Natural killer cell (primary cell): Measurements from ENCODE around the gene SYNE3. TPM values are rescaled to one million over a fixed set of nuclear protein-coding genes. Genes with fewer than 3 reads are reported as not detected.

Experiments
- ATAC-seq, 3 donors: fragments of 150-1000 bp in 2 of 3; fragments of 200-7000 bp in 1 of 3; cut with Tn5 transposase; 1 replicate in 1 of 3; 2 replicates in 2 of 3; pipeline ENCODE4 v1.10.0; 2021; ENCODE audit warnings: mild to moderate bottlenecking in 2 of 3, moderate library complexity in 2 of 3
- DNase-seq, 2 donors: peaks; one replicate each; pipeline versions ENCODE4 v3.0.0 to v3.0.0-alpha.2; 2013 to 2021; ENCODE audit warnings: mixed read lengths in 1 of 2
- H3K27ac ChIP-seq: one replicate; pipeline ENCODE4 v1.5.1; 2013; ENCODE audit warnings: mild to moderate bottlenecking, low read length
- H3K27me3 ChIP-seq: one replicate; pipeline ENCODE4 v1.6.1; 2013; ENCODE audit warnings: low read length; ENCODE audit not compliant: control insufficient read depth, insufficient read depth
- H3K36me3 ChIP-seq: one replicate; pipeline ENCODE4 v1.6.1; 2013; ENCODE audit warnings: low read length; ENCODE audit not compliant: control insufficient read depth, insufficient read depth
- H3K4me1 ChIP-seq: one replicate; pipeline ENCODE4 v1.6.1; 2013; ENCODE audit warnings: low read length; ENCODE audit not compliant: control insufficient read depth, insufficient read depth
- H3K4me3 ChIP-seq: one replicate; pipeline ENCODE4 v1.5.1; 2013; ENCODE audit warnings: low read length
- H3K9me3 ChIP-seq: one replicate; pipeline ENCODE4 v1.6.1; 2013; ENCODE audit warnings: low read length; ENCODE audit not compliant: control insufficient read depth, insufficient read depth
- H3K27ac Mint-ChIP-seq, 2 donors: one replicate each; pipeline ENCODE4 v1.8.0; 2022; ENCODE audit warnings: mild to moderate bottlenecking in 2 of 2, mixed read lengths in 2 of 2, moderate library complexity in 1 of 2
- H3K27me3 Mint-ChIP-seq, 2 donors: one replicate each; pipeline ENCODE4 v1.8.0; 2022; ENCODE audit warnings: low read depth in 2 of 2, mixed read lengths in 2 of 2
- H3K36me3 Mint-ChIP-seq: one replicate; pipeline ENCODE4 v1.8.0; 2022; ENCODE audit warnings: mixed read lengths
- H3K4me1 Mint-ChIP-seq, 2 donors: one replicate each; pipeline ENCODE4 v1.8.0; 2022; ENCODE audit warnings: mixed read lengths in 2 of 2
- H3K4me3 Mint-ChIP-seq: one replicate; pipeline ENCODE4 v1.8.0; 2022; ENCODE audit warnings: mild to moderate bottlenecking, moderate library complexity, mixed read lengths
- H3K9me3 Mint-ChIP-seq, 2 donors: one replicate each; pipeline ENCODE4 v1.8.0; 2022; ENCODE audit warnings: mixed read lengths in 2 of 2
- WGBS: methylation state at CpG from one replicate; pipeline ENCODE4 v1.1.7; 2013; ENCODE audit warnings: missing lambda C conversion rate; ENCODE audit not compliant: insufficient coverage; 5-methylcytosine and 5-hydroxymethylcytosine counted together
- intact Hi-C: fragments of 100-400 bp; cut with micrococcal nuclease; formaldehyde crosslinking; loops from one replicate; pipeline ENCODE4 v1.14.2; 2022
- total RNA-seq, 4 donors: library from RNA; stranded (reverse); fragments of 120-200 nt in 1 of 4; gene quantifications; one replicate each; pipeline versions ENCODE4 v1.2.3 to v1.2.4, GENCODE V29; 2013 to 2022
- TF ChIP-seq, protein P1 (sequence below): fragments of 200-600 bp; IDR thresholded peaks from one replicate; pipeline ENCODE4 v1.8.0; 2022; ENCODE audit warnings: antibody characterized with exemption

SYNE3 gene
- total RNA-seq, 3 donors from 2014 or later (not counting 1 experiment from before 2014, with no cell fraction given) = 10.6 to 17.3 (median 15.4) TPM

DNA sequence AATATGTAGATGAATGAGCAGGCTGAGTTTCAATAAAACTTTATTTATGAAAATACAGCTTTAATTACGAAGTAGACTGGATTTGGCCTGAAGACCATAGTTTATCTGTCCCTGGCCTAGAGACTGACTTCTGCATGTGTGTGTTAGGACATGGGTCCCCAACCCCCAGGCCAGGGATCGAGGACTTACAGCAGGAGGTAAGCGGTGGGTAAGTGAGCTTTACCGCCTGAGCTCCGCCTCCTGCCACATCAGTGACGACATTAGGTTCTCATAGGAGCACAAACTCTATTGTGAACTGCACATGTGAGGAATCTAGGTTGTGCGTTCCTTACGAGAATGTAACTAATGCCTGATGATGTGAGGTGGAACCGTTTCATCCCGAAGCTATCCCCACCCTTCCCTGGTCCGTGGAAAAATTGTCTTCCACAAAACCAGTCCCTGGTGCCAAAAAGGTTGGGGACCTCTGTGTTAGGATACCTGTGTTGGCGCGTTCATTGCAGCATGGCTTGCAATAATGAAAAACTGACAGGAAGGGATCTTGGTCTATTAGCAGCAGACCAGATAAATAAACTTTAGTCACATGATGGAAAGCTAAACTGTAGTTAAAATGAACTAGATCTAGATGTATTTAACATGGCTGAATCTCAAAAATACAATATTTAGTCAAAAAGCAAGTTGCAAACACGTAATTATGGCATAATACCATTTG is 22.5 kb upstream of the SYNE3 start:
- H3K9me3 Mint-ChIP-seq = no peaks in the 10 kb centered on the region
- peaks cover 51 to 52% of the 10 kb centered on the region in 2 donors for H3K4me1 Mint-ChIP-seq
- no peak overlapping the region for H3K27ac ChIP-seq
- DNase-seq (no peak), ATAC-seq (no peak)
- no peaks in the 10 kb centered on the region for H3K27me3 Mint-ChIP-seq
- H3K4me3 Mint-ChIP-seq = no peak overlapping the region
- peaks cover under 1% of the 10 kb centered on the region for H3K36me3 ChIP-seq
- no peak overlapping the region for H3K27ac Mint-ChIP-seq
- H3K4me1 ChIP-seq = peaks cover 12% of the 10 kb centered on the region
- no peak overlapping the region for H3K4me3 ChIP-seq
- H3K36me3 Mint-ChIP-seq = no peaks in the 10 kb centered on the region
- intact Hi-C loops = loop anchor here (5.0 kb wide), 1 partner anchor 382 kb away; the partner anchor contains the start of gene DICER1
- TF ChIP-seq, protein P1, sequence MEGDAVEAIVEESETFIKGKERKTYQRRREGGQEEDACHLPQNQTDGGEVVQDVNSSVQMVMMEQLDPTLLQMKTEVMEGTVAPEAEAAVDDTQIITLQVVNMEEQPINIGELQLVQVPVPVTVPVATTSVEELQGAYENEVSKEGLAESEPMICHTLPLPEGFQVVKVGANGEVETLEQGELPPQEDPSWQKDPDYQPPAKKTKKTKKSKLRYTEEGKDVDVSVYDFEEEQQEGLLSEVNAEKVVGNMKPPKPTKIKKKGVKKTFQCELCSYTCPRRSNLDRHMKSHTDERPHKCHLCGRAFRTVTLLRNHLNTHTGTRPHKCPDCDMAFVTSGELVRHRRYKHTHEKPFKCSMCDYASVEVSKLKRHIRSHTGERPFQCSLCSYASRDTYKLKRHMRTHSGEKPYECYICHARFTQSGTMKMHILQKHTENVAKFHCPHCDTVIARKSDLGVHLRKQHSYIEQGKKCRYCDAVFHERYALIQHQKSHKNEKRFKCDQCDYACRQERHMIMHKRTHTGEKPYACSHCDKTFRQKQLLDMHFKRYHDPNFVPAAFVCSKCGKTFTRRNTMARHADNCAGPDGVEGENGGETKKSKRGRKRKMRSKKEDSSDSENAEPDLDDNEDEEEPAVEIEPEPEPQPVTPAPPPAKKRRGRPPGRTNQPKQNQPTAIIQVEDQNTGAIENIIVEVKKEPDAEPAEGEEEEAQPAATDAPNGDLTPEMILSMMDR = no peak
- no peaks in the 10 kb centered on the region for H3K27me3 ChIP-seq
- WGBS = 96% methylated on average over 13 of the region's 14 CpGs
- H3K9me3 ChIP-seq = no peaks in the 10 kb centered on the region

DNA sequence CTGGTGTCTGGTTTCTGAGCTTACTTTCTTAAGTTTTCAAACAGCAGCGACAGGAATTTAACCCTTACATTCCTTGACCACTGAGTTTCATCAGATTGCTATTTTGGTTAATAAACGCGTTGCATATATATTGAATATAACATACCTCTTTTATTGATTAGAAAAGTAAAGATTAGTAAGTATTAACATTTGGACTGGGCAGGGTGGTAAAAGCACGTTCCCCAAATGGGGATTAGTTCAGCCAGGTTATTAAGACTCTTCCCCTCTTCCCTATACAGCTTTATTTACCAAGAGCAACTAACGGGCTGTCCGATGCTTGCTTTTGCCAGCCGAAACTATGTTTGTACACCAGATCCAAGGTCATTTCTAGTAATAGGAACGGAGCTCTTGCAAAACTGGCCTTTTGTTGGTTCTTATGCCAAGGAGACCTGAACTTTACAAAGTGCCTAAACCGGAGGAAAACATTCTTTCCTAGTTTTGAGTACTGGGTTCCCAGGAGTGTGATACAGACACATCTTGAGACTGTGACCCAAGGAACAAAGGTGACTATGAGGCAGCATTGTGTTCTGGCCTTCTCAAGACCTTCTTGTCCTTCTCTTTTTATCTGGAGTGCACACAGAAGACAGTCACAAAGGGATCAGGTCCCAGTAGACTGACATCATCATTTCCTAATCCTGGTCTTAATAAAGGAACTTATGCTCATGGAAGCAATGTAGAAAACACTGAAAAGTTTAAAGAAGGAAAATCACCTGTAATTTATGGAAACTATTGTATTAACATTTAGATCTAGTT is 21.0 kb upstream of the SYNE3 start:
- no peaks in the 10 kb centered on the region for H3K27me3 Mint-ChIP-seq
- Histone ChIP-seq H3K27me3 (no peaks in the 10 kb centered on the region), H3K27ac (no peak overlapping the region), H3K4me1 (peaks cover 20% of the 10 kb centered on the region), H3K9me3 (no peaks in the 10 kb centered on the region), H3K4me3 (no peak overlapping the region), H3K36me3 (no peaks in the 10 kb centered on the region)
- H3K4me1 Mint-ChIP-seq = peaks cover 64 to 65% of the 10 kb centered on the region in 2 donors
- H3K4me3 Mint-ChIP-seq = peak overlapping the region; percentile 67
- intact Hi-C loops = loop anchor here (5.0 kb wide), 1 partner anchor 380 kb away; the partner anchor contains the start of gene DICER1
- DNase-seq = no peak
- no peak for ATAC-seq
- H3K36me3 Mint-ChIP-seq = no peaks in the 10 kb centered on the region
- no peaks in the 10 kb centered on the region for H3K9me3 Mint-ChIP-seq
- 96% methylated on average over 6 of the region's 9 CpGs for WGBS
- TF ChIP-seq, protein P1 = no peak
- H3K27ac Mint-ChIP-seq = no peak overlapping the region

DNA sequence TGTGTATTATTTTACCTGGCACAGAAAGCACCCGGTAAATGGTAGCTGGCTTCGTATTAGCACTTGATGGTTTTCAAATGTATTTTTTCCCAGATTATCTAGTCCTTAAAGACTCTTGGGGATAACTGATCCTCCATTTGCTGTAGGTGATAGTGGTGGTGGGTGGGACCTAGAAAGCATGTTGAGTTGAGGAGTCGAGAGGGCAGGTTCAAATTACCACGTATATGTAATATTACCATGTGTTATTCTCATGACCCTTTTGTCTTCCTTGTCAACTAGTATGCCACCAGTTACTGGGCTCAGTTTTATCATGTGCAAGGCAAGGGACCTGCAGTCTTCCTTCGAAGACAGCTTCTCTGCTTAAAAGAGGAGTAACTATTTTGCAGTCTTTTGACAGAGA is 20.2 kb upstream of the SYNE3 start:
- no peak for DNase-seq
- H3K4me1 Mint-ChIP-seq = peaks cover 71 to 73% of the 10 kb centered on the region in 2 donors
- H3K9me3 ChIP-seq = no peaks in the 10 kb centered on the region
- H3K27ac Mint-ChIP-seq = no peak overlapping the region
- no peak overlapping the region for H3K4me3 ChIP-seq
- no peak overlapping the region for H3K27ac ChIP-seq
- H3K27me3 Mint-ChIP-seq = no peaks in the 10 kb centered on the region
- 87% methylated on average over 5 of the region's 5 CpGs for WGBS
- TF ChIP-seq, protein P1 = no peak
- no peak for ATAC-seq
- peak overlapping the region; percentile 5 for H3K4me3 Mint-ChIP-seq
- H3K36me3 ChIP-seq = no peaks in the 10 kb centered on the region
- H3K4me1 ChIP-seq = peaks cover 20% of the 10 kb centered on the region
- H3K27me3 ChIP-seq = no peaks in the 10 kb centered on the region
- intact Hi-C loops = loop anchor here (5.0 kb wide), 1 partner anchor 379 kb away; the partner anchor contains the start of gene DICER1
- no peaks in the 10 kb centered on the region for H3K36me3 Mint-ChIP-seq
- H3K9me3 Mint-ChIP-seq = no peaks in the 10 kb centered on the region
